NCI-H187 (cell line): ENCODE data around the gene ERAS.
"Not testable (repeated sequence)": the region's sequence is repeated elsewhere in the genome, so short reads cannot be mapped to it uniquely, and the experiment has no call there.

Source experiments
- DNase-seq, 2 experiments: peaks; one replicate each; lab custom pipeline; 2025; lab: John Stamatoyannopoulos, UW

Gene ERAS

DNA sequence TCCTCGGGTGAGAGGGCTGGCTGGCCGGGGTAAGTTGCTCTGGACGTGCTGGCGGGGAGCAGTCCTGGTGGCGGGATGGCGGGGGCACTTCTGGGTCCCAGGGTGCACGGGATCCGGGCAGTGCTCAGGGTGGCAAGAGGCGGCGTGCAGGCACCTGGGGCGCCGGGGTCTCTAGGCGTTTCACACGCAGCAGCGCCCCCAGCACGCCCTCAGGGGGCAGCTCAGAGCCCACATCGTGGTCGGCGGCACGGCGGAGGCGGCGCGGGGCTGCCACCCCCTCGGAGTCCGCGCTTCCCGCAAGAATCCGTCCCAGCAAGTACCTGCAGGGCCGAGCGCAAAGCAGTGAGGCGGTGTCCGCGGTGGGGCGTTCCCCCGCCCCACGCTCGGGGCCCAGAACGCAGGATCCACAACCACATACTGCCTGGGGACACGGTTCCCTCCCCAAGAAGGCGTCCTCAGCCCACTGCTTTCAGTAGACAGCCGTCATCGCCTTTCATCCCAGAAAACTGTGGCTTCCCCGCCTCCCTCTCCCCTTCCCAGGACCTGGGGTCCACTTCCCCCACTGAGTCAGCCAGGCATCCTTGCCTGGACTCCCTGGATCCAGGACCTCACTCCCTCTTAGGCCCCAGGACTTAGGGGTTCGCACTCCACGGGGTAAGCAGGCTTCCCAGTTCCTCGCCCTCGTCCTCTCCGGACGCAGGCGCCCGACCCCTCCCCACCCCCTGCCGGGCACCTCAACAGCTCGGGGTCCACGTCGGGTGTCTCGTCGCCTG is 5.0 kb downstream of the ERAS start:
- DNase-seq, result no peak

DNA sequence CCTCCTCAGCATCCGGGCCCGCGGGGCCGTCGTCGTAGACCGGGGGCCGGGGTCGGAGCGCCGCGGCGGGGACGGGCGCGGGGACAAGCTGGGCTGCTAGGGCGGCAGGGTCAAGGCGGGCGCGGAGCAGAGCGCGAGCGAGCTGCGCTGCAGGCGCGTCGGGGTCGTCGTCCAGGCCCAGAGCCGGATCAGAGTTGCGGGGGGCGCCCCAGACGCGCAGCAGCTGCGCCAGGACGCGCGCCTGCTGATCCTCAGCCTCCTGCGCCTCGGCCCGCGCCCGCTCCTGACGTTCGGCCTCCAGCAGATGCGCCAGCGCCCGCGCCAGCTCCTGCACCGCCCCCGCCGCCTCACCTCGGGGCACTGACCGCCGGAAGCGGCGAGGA is 5.6 kb downstream of the ERAS start:
- no peak for DNase-seq

DNA sequence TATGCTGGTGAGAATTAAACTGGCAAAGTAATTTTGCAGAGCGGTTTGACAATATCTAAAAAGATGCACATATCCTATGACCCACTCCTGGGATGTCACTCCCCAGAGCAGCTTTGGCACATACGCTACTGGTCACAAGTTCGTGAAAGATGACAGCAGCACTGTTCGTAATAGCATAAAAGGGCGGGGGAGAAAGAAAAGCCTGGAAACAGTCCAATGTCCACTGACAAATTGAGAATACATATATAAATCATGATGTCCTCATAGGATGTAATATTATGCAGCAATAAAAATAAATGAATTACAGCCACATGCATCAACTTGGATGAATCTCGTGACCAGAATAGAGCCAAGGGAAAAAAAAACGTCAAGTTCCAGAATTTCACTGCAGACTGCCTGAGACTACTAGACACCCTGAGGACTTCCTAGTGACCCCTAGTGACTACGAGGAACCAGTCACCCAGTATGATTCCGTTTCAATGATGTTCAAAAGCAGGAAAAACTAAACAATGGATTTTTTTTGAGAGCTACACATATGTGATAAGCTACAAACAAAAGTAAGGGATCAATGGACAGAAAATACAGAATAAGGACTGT is 7.3 kb downstream of the ERAS start:
- DNase-seq, result no peak

DNA sequence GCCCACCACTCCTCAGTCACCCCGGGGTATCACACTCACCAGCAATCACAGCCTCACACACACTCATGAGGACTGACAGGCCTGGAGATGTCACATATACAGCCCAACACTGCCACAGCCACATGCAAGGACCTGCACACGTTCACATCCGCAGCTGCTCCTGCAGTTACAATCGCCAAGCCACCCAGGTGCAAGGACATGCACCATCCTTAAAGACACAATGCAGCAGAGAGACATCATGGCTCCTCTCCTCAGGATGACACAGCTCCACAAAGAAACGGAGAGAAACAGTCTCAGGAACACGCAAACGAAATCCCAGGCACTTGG is 8.0 kb downstream of the ERAS start:
- DNase-seq, result no peak

DNA sequence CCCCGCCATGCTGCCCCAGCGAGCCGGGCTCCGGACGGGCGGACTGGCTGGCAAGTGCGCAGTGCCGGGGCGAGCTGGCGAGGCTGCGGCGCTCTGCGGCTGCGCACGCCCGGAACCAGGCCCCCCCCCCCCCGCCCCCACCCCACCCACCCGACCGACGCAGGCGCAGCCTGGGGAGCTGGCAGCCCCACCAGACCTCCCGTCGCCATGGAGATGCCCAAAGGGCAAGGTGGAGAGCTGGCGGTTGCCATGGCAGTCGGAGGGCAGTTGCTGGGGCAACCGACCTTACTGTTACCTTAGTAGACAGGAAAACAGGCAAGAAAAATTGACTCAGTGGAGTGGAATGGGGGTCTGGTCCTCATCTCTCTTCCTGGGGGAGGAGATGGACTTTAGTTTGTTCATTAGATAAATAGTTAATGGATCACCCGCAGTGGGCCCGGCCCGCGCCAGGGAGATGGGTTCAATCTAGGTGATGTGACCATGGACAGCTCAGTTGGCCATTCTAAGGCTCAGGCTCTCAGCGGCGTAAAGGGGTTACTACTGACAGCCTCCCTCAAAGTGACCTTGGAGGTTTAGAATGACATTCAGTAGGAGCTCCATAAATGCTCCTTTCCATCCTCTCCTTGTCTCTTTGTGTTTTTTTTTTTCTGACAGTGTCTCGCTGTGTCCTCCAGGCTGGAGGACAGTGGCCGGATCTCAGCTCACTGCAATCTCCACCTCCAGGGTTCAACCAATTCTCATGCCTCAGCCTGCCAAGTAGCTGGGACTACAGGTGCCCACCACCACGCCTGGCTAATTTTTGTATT is 9.4 kb downstream of the ERAS start, which contains the start of gene PCSK1N:
Gene PCSK1N, minus strand, starts transcription at position 87 of the 806 bp plus-strand sequence. Its CDS starts 78 bp downstream, at position 9.
- DNase-seq, result no peak

DNA sequence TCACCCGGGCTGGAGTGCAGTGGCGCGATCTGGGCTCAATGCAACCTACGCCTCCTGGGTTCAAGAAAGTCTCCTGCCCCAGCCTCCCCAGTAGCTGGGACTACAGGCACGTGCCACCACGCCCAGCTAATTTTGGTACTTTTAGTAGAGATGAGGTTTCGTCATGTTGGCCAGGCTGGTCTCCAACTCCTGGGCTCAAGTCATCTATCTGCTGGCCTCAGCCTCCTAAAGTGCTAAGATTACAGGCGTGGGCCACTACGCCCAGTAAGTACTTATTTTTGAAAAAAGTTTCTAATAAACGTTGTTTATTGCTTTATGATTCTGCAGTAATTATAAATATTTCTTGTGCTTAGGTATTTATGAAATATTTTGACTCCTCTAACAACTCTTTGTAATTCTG is 13.4 kb downstream of the ERAS start:
- DNase-seq, result no peak

DNA sequence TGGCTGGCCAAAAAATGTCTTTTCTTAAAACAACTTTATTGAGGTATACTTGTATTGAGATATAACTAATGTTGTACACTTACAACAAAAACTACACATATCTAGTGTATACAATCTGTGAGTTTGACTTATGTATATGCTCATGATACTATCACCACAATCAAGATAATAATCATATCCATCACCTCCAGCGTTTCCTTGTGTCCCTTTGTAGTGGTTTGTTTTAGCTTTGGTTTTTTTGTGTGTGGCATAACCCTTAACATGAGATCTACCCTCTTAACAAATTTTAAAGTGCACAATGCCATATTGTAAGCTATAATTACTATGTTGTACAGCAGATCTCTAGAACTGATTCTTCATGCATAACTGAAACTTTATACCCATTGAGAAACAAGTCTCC is 22.5 kb downstream of the ERAS start:
- DNase-seq, result no peak

DNA sequence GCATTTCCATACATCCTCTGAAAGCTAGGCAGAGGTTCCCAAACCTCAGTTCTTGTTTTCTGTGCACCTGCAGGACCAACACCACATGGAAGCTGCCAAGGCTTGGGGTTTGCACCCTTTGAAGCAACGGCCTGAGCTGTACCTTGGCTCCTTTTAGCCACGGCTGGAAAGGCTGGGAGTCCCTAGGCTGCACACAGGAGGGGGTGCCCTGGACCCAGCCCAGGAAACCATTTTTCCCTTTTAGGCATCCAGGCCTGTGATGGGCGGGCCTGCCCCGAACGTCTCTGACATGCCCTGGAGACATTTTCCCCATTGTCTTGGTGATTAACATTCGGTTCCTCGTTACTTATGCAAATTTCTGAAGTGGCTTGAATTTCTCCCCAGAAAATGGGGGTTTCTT is 26.5 kb downstream of the ERAS start:
- no peak for DNase-seq

DNA sequence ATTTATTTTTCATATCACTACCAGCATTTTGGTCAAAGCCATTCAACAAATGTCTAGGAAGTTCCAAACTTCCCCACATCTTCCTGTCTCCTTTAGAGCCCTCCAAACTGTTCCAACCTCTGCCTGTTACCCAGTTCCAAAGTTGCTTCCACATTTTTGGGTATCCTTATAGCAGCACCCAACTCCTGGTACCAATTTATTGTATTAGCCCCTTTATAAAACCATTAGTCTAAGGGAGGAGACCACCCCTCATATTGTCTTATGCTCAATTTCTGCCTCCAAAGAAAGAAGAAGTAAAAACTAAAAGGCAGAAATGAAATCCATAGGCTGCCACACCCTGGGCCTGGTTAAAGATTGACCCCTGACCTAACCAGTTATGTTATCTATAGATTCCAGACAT is 27.2 kb downstream of the ERAS start:
- not testable (repeated sequence) for DNase-seq

DNA sequence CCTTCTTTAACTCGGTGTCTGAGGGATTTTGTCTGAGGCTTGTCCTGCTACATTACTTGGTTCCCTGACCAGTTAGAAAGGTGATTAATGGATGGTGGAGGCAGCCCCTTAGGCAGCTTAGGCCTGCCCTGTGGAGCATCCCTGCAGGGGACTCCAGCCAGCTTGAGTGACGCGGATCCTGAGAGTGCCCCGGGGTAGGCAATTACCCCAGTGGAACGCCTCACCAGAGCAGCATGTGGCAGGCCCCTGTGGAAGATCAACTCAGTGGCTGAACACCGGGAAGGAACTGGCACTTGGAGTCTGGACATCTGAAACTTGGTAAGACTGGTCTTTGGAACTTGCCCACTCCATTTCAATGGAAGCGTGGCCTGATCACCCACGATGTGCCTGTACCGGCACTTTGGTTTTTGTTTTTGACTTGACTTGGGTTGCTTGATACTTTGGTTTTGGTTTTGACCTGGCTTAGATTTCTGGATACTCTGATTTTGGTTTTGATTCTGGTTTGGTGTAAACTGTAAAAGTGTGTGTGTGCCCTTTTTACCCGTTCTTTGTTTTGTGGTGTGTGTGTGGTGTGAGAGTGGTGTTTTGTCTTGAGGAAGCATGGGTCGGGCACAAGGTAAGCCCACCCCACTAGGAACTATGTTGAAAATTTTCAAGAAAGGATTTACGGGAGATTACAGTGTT is 27.9 kb downstream of the ERAS start:
- DNase-seq, result not testable (repeated sequence)

DNA sequence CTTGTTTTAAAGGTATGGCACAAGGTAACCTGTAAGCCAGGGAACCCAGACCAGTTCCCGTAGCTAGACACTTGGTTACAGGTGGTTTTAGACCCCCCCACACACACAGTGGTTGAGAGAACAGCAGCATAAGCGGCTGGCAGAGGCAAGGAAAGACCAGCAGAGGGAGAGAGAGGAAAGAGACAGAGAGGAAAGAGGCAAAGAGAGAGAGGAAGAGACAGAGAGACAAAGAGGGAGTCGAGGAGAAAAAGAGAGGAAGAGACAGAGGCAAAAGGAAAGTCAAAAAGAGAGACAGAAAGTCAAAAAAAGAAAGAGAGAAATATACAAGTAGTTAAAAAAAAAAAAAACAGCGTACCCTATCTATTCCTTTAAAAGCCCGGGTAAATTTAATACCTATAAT is 28.6 kb downstream of the ERAS start:
- DNase-seq, result no peak

DNA sequence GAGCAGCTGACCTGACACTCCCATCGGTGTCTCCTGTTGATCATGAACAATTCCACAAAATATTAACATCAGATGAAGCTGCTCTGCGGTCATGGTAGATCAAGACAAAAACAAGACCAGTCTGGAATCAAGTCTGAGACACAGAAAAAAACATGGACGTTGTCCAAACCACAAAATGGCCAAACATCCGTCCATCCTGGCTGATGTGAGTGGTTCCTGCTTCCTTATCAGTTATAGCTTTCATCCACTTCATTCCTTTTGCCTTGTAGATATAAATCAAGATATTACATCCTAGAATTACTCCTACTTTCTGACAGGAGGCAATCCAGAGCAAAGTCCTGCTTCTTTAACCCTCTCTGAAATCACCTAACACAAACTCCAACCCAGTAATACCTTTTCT is 37.9 kb downstream of the ERAS start:
- DNase-seq, result no peak

DNA sequence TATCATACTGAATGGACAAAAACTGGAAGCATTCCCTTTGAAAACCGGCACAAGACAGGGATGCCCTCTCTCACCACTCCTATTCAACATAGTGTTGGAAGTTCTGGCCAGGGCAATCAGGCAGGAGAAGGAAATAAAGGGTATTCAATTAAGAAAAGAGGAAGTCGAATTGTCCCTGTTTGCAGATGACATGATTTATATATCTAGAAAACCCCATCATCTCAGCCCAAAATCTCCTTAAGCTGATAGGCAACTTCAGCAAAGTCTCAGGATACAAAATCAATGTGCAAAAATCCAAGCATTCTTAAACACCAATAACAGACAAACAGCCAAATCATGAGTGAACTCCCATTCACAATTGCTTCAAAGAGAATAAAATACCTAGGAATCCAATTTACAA is 45.7 kb downstream of the ERAS start:
- not testable (repeated sequence) for DNase-seq

DNA sequence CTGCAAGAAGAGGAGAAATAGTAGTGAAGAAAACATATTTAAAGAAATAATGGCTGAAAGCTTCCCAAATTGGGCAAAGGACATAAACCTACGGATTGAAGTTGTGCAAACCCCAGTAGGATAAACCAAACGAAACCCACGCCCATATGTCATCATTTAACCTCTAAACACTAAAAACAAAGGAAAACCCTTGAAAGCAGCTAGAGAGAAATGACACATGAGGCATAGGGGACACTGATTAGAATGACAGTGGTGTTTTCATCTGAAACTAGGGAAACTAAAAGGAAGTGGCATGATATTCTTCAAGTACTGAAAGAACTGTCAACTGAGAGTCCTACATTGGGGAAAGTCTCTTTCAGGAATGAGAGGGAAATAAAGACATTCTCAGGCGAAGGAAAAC is 50.6 kb downstream of the ERAS start:
- DNase-seq, result not testable (repeated sequence)
